HCT116 (cell line): ENCODE measurements around the gene PACSIN2. TPM values are rescaled to one million over a fixed set of nuclear protein-coding genes. Genes with fewer than 3 reads are reported as not detected.

ENCODE experiments used
- ATAC-seq: fragments of 200-7000 bp; cut with Tn5 transposase; 2 replicates; pipeline ENCODE4 v1.9.1; 2020; ENCODE audit warnings: mild to moderate bottlenecking, moderate library complexity
- BruUV-seq: library from RNA; stranded (reverse); fragments of 400-500 nt; replicated peaks from 2 replicates; lab custom pipeline; 2021; lab: Mats Ljungman, UMichigan
- CTCF ChIA-PET: fragments of 300-600 bp; sonication (Branson Sonifier 250); formaldehyde crosslinking; loops from one replicate; lab custom pipeline; 2021; ENCODE audit warnings: antibody characterized with exemption; lab: Charles Lee
- POLR2A ChIA-PET: fragments of 300-600, 350-600 bp; sonication (Branson Sonifier 250); formaldehyde crosslinking; loops from one replicate; lab custom pipeline; 2021; ENCODE audit warnings: antibody characterized with exemption; lab: Charles Lee
- RAD21 ChIA-PET, 2 experiments: fragments of 300-600 bp; sonication (Branson Sonifier 250); formaldehyde crosslinking; loops; one replicate each; lab custom pipeline; 2023; ENCODE audit warnings: low total read pairs in 2 of 2; ENCODE audit not compliant: uncharacterized antibody in 2 of 2, unreplicated experiment in 2 of 2, low non-redundant PET in 1 of 2; lab: Charles Lee
- DNase-seq: peaks from one replicate; pipeline ENCODE4 v3.0.0-alpha.2; 2010; ENCODE audit warnings: low read depth, low spot score
- H2AFZ ChIP-seq: fragments of 200-600 bp; shearing (Covaris generic), sonication (generic); 2 replicates; pipeline ENCODE4 v1.6.1; 2017; ENCODE audit warnings: low read depth, mixed run types, mixed read lengths, antibody characterized with exemption, low read length; ENCODE audit not compliant: poor library complexity, severe bottlenecking
- H3K27ac ChIP-seq: 2 replicates; pipeline ENCODE4 v1.5.1; 2012; ENCODE audit warnings: low read depth, low read length
- H3K27me3 ChIP-seq: fragments of 200-600 bp; sonication (generic); 2 replicates; pipeline ENCODE4 v1.6.1; 2016; ENCODE audit warnings: mixed run types, low read length, mixed read lengths; ENCODE audit not compliant: insufficient read depth
- H3K36me3 ChIP-seq, 2 experiments: fragments of 200-500 bp in 1 of 2; fragments of 200-600 bp in 1 of 2; sonication (Bioruptor generic) in 1 of 2; sonication (generic) in 1 of 2; 2 replicates each; pipeline versions ENCODE4 v1.5.1 to v1.6.1; 2014 to 2016; ENCODE audit warnings: low read length in 2 of 2, inconsistent platforms in 1 of 2, mixed read lengths in 1 of 2, mixed run types in 1 of 2; ENCODE audit not compliant: insufficient read depth in 2 of 2, control insufficient read depth in 1 of 2
- H3K4me1 ChIP-seq, 2 experiments: fragments of 200-600 bp in 1 of 2; sonication (generic) in 1 of 2; 2 replicates each; pipeline versions ENCODE4 v1.5.1 to v1.6.1; 2012 to 2017; ENCODE audit warnings: low read length in 2 of 2, inconsistent platforms in 1 of 2, mild to moderate bottlenecking in 1 of 2, mixed read lengths in 1 of 2, mixed run types in 1 of 2, moderate library complexity in 1 of 2; ENCODE audit not compliant: insufficient read depth in 2 of 2, control insufficient read depth in 1 of 2
- H3K4me2 ChIP-seq: fragments of 200-600 bp; sonication (generic); 2 replicates; pipeline ENCODE4 v1.6.1; 2017; ENCODE audit warnings: mixed run types, low read length, mixed read lengths
- H3K4me3 ChIP-seq, 2 experiments: fragments of 200-600 bp in 1 of 2; sonication (generic) in 1 of 2; replicated peaks in 1 of 2; 2 replicates each; pipeline ENCODE4 v1.5.1; 2011 to 2016; ENCODE audit warnings: low read length in 2 of 2, control low read depth in 1 of 2, low read depth in 1 of 2, mild to moderate bottlenecking in 1 of 2, mixed read lengths in 1 of 2, mixed run types in 1 of 2
- H3K79me2 ChIP-seq: fragments of 200-600 bp; sonication (generic); 2 replicates; pipeline ENCODE4 v1.6.1; 2017; ENCODE audit warnings: mild to moderate bottlenecking, mixed run types, low read length, moderate library complexity, mixed read lengths; ENCODE audit not compliant: insufficient read depth
- H3K9ac ChIP-seq: fragments of 200-600 bp; sonication (generic); 2 replicates; pipeline ENCODE4 v1.6.1; 2016; ENCODE audit warnings: low read length, mixed read lengths
- H3K9me2 ChIP-seq: fragments of 200-600 bp; sonication (generic), shearing (Covaris generic); 2 replicates; pipeline ENCODE4 v1.6.1; 2017; ENCODE audit warnings: mixed run types, mild to moderate bottlenecking, moderate library complexity; ENCODE audit not compliant: insufficient read depth
- H3K9me3 ChIP-seq, 2 experiments: fragments of 200-500 bp in 1 of 2; fragments of 200-600 bp in 1 of 2; sonication (Bioruptor generic) in 1 of 2; sonication (generic) in 1 of 2; 2 replicates each; pipeline ENCODE4 v1.6.1; 2014 to 2017; ENCODE audit warnings: low read length in 2 of 2, mixed read lengths in 2 of 2, inconsistent platforms in 1 of 2, low read depth in 1 of 2, mild to moderate bottlenecking in 1 of 2, mixed run types in 1 of 2, moderate library complexity in 1 of 2; ENCODE audit not compliant: control insufficient read depth in 1 of 2, insufficient read depth in 1 of 2
- H4K20me1 ChIP-seq: fragments of 200-600 bp; sonication (generic), shearing (Covaris generic); 2 replicates; pipeline ENCODE4 v1.6.1; 2017; ENCODE audit warnings: mixed run types, mild to moderate bottlenecking, moderate library complexity; ENCODE audit not compliant: insufficient read depth
- ATF3 ChIP-seq: IDR thresholded peaks from 2 replicates; pipeline ENCODE4 v1.6.1; 2012
- CBX3 ChIP-seq: IDR thresholded peaks from 2 replicates; pipeline ENCODE4 v1.6.1; 2012; ENCODE audit warnings: low read depth
- CTCF ChIP-seq, 3 experiments: fragments of 200-600 bp in 1 of 3; sonication (generic) in 1 of 3; IDR thresholded peaks in 2 of 3; conservative IDR thresholded peaks in 1 of 3; 2 replicates each; pipeline ENCODE4 v1.5.1; 2012 to 2017; ENCODE audit warnings: low read depth in 2 of 3, low read length in 2 of 3, antibody characterized with exemption in 1 of 3, borderline replicate concordance in 1 of 3, control low read depth in 1 of 3, mild to moderate bottlenecking in 1 of 3, mixed read lengths in 1 of 3, mixed run types in 1 of 3, moderate library complexity in 1 of 3; ENCODE audit not compliant: insufficient read depth in 1 of 3
- ELF1 ChIP-seq: IDR thresholded peaks from 2 replicates; pipeline ENCODE4 v1.6.1; 2012; ENCODE audit warnings: low read depth, borderline replicate concordance
- JUND ChIP-seq: IDR thresholded peaks from 2 replicates; pipeline ENCODE4 v1.6.1; 2012
- MAX ChIP-seq: IDR thresholded peaks from 2 replicates; pipeline ENCODE4 v1.6.1; 2012
- POLR2AphosphoS5 ChIP-seq: IDR thresholded peaks from 2 replicates; pipeline ENCODE4 v1.6.1; 2011; ENCODE audit warnings: mild to moderate bottlenecking, low read depth, low read length, moderate library complexity
- REST ChIP-seq: IDR thresholded peaks from 2 replicates; pipeline ENCODE4 v1.6.1; 2012; ENCODE audit warnings: low read depth
- SP1 ChIP-seq: IDR thresholded peaks from 2 replicates; pipeline ENCODE4 v1.6.1; 2012; ENCODE audit warnings: low read depth
- SRF ChIP-seq: IDR thresholded peaks from 2 replicates; pipeline ENCODE4 v1.6.1; 2012; ENCODE audit warnings: low read depth
- TCF7L2 ChIP-seq: IDR thresholded peaks from 2 replicates; pipeline ENCODE4 v1.7.0; 2011; ENCODE audit warnings: borderline replicate concordance, inconsistent platforms; ENCODE audit not compliant: insufficient read depth, insufficient read length; ENCODE audit errors: extremely low read depth
- YY1 ChIP-seq: IDR thresholded peaks from 2 replicates; pipeline ENCODE4 v1.6.1; 2011; ENCODE audit warnings: low read length, low read depth, moderate library complexity, mild to moderate bottlenecking; ENCODE audit not compliant: insufficient replicate concordance; ENCODE audit errors: extremely low read depth
- ZNF274 ChIP-seq: fragments of 200-500 bp; sonication (Bioruptor generic); IDR thresholded peaks from 2 replicates; pipeline ENCODE4 v1.6.1; 2014; ENCODE audit warnings: mild to moderate bottlenecking, low read depth, low read length, inconsistent platforms
- intact Hi-C: fragments of 100-400 bp; cut with micrococcal nuclease; formaldehyde crosslinking; loops from 2 replicates; pipeline ENCODE4 v1.10.0; 2022
- total RNA-seq: library from RNA; stranded (reverse); gene quantifications from one replicate; pipeline ENCODE4 v1.2.1, GENCODE V29; 2021; ENCODE audit not compliant: unreplicated experiment

Gene PACSIN2
- total RNA-seq, 1 experiment from 2014 or later = 48.2 TPM

- Histone ChIP-seq H3K27me3 (no peaks in the 10 kb centered on the region), H4K20me1 (no peaks in the 10 kb centered on the region), H3K9me3 (no peaks in the 10 kb centered on the region), H3K9ac (no peak overlapping the region), H3K4me3 (no peak overlapping the region), H3K4me1 (peaks cover 7 to 12% of the 10 kb centered on the region in 2 experiments; a peak in 3 of 4 replicates), H3K9me2 (no peaks in the 10 kb centered on the region), H3K36me3 (no peaks in the 10 kb centered on the region), H2AFZ (no peak overlapping the region), H3K79me2 (peaks cover 5% of the 10 kb centered on the region; the same call in 1 of the 2 replicates), H3K27ac (no peak overlapping the region), H3K4me2 (no peak overlapping the region)
- intact Hi-C loops = no loop called here
- ChIA-PET POLR2A (interaction anchor here (3.7 kb wide), 1 partner anchor 12 kb away, joined by 12 read pairs; no protein-coding TSS in a partner anchor), RAD21 (no interaction called here), CTCF (interaction anchor here (1.8 kb wide), 1 partner anchor 12 kb away, joined by 6 read pairs; no protein-coding TSS in a partner anchor)
- ATAC-seq = no peak
- no TSS peak for BruUV-seq
- DNase-seq = no peak
- TF ChIP-seq MAX = no peak
- TF ChIP-seq JUND = no peak
- TF ChIP-seq ELF1 = no peak
- TF ChIP-seq POLR2AphosphoS5 = no peak
- no peak for TF ChIP-seq CBX3
- no peak for TF ChIP-seq SRF
- TF ChIP-seq ATF3 = no peak
- TF ChIP-seq CTCF (IDR thresholded peaks at IDR 0.05 in 2 of 3, conservative IDR thresholded peaks at IDR 0.05 in 1 of 3; ENCODE audit: borderline replicate concordance in 1 of 3, insufficient read depth in 1 of 3, low read depth in 2 of 3, low read length in 2 of 3) = no peak
- TF ChIP-seq REST = no peak
- TF ChIP-seq YY1 = no peak
- TF ChIP-seq TCF7L2 = no peak
- TF ChIP-seq ZNF274 = no peak
- TF ChIP-seq SP1 = no peak
Measured at GRCh38 chr22:42855211-42855610, 159.7 kb downstream of the PACSIN2 start.
